GM19372 (cell line): ENCODE data around the gene KDM1A.
"Not testable (repeated sequence)": the region's sequence is repeated elsewhere in the genome, so short reads cannot be mapped to it uniquely, and the experiment has no call there.

Source experiments
- ATAC-seq: cut with Tn5 transposase; IDR thresholded peaks from one replicate; pipeline ENCODE4 v1.9.1; 2021; ENCODE audit warnings: mild to moderate bottlenecking, low read depth, moderate library complexity; ENCODE audit not compliant: unreplicated experiment

KDM1A gene

GRCh38 chr1:23019094-23019862 is at the start of gene KDM1A:
TSS of gene KDM1A (plus strand) at chr1:23019468. CDS start at chr1:23019597, 129 bp downstream.
- ATAC-seq = peak; percentile 93

GRCh38 chr1:22970096-22970495 is 49.2 kb upstream of the KDM1A start:
- ATAC-seq = no peak

- no peak for ATAC-seq
Observed at GRCh38 chr1:22971161-22971560, 48.1 kb upstream of the KDM1A start.

- no peak for ATAC-seq
Observed at GRCh38 chr1:22971611-22972405, 47.5 kb upstream of the KDM1A start.

GRCh38 chr1:22972760-22973159 is 46.5 kb upstream of the KDM1A start, which contains the start of gene LACTBL1:
TSS of gene LACTBL1 (minus strand) at chr1:22972866. CDS start at chr1:22972316, 550 bp downstream.
- ATAC-seq = no peak

GRCh38 chr1:22975694-22976093 is 43.6 kb upstream of the KDM1A start:
- ATAC-seq = no peak

- no peak for ATAC-seq
Observed at GRCh38 chr1:22976127-22976460, 43.2 kb upstream of the KDM1A start.

- ATAC-seq = no peak
Observed at GRCh38 chr1:22976461-22977243, 42.6 kb upstream of the KDM1A start.

- ATAC-seq = no peak
Observed at GRCh38 chr1:22978299-22978698, 41.0 kb upstream of the KDM1A start.

GRCh38 chr1:22980471-22980790 is 38.8 kb upstream of the KDM1A start:
- ATAC-seq = not testable (repeated sequence)

GRCh38 chr1:22983944-22984343 is 35.3 kb upstream of the KDM1A start:
- no peak for ATAC-seq

GRCh38 chr1:22992384-22992783 is 26.9 kb upstream of the KDM1A start:
- ATAC-seq = not testable (repeated sequence)

GRCh38 chr1:22993220-22993795 is 26.0 kb upstream of the KDM1A start:
- ATAC-seq = not testable (repeated sequence)

- no peak for ATAC-seq
Observed at GRCh38 chr1:22995774-22996173, 23.5 kb upstream of the KDM1A start.

GRCh38 chr1:22997528-22997927 is 21.7 kb upstream of the KDM1A start:
- ATAC-seq = not testable (repeated sequence)

- not testable (repeated sequence) for ATAC-seq
Observed at GRCh38 chr1:23000133-23000532, 19.1 kb upstream of the KDM1A start.

GRCh38 chr1:23002218-23002617 is 17.1 kb upstream of the KDM1A start:
- ATAC-seq = not testable (repeated sequence)

GRCh38 chr1:23004112-23004511 is 15.2 kb upstream of the KDM1A start:
- ATAC-seq = no peak

GRCh38 chr1:23004769-23005168 is 14.5 kb upstream of the KDM1A start:
- ATAC-seq = not testable (repeated sequence)

GRCh38 chr1:23007106-23007505 is 12.2 kb upstream of the KDM1A start:
- no peak for ATAC-seq

GRCh38 chr1:23008901-23009300 is 10.4 kb upstream of the KDM1A start:
- ATAC-seq = no peak
